B cell (primary cell): Measurements from ENCODE around the gene DSP. TPM values are rescaled to one million over a fixed set of nuclear protein-coding genes. Genes with fewer than 3 reads are reported as not detected.

Source experiments
- ATAC-seq: fragments of 200-7000 bp; cut with Tn5 transposase; one replicate; pipeline ENCODE4 v1.10.0; 2021; ENCODE audit warnings: low read depth, mild to moderate bottlenecking, moderate number of reproducible peaks, moderate library complexity
- CTCF ChIA-PET: fragments of 350-600 bp; sonication (Branson Sonifier 250); formaldehyde crosslinking; loops from one replicate; lab custom pipeline; 2021; ENCODE audit warnings: antibody characterized with exemption, inconsistent platforms; lab: Charles Lee
- POLR2A ChIA-PET: fragments of 350-600 bp; sonication (Branson Sonifier 250); formaldehyde crosslinking; loops from one replicate; lab custom pipeline; 2021; ENCODE audit warnings: antibody characterized with exemption; lab: Charles Lee
- DNase-seq: peaks from one replicate; pipeline ENCODE4 v3.0.0; 2013
- H2AFZ ChIP-seq: 2 replicates; pipeline ENCODE4 v1.6.1; 2012; ENCODE audit warnings: mild to moderate bottlenecking, low read depth, low read length; ENCODE audit not compliant: insufficient read depth, poor library complexity, severe bottlenecking
- H3K27ac ChIP-seq, 2 donors: 1 replicate in 1 of 2; 2 replicates in 1 of 2; pipeline ENCODE4 v1.5.1; 2012 to 2013; ENCODE audit warnings: low read length in 2 of 2, mild to moderate bottlenecking in 2 of 2, moderate library complexity in 1 of 2
- H3K27me3 ChIP-seq, 4 experiments: fragments of 200-600 bp in 1 of 4; sonication (generic) in 1 of 4; replicated peaks in 1 of 4; 1 replicate in 2 of 4; 2 replicates in 2 of 4; pipeline versions ENCODE4 v1.6.1 to v1.7.0; 2013 to 2016; ENCODE audit warnings: low read length in 3 of 4, mild to moderate bottlenecking in 2 of 4, mixed read lengths in 1 of 4, moderate library complexity in 1 of 4; ENCODE audit not compliant: insufficient read depth in 4 of 4, control insufficient read depth in 3 of 4; ENCODE audit errors: control extremely low read depth in 1 of 4
- H3K36me3 ChIP-seq, 2 experiments: replicated peaks in 1 of 2; 1 replicate in 1 of 2; 2 replicates in 1 of 2; pipeline versions ENCODE4 v1.6.1 to v1.7.1; 2013; ENCODE audit warnings: low read length in 1 of 2; ENCODE audit not compliant: insufficient read depth in 2 of 2, control insufficient read depth in 1 of 2; ENCODE audit errors: control extremely low read depth in 1 of 2, extremely low read depth in 1 of 2
- H3K4me1 ChIP-seq, 2 donors: fragments of 200-600 bp in 1 of 2; sonication (generic) in 1 of 2; 1 replicate in 1 of 2; 2 replicates in 1 of 2; pipeline versions ENCODE4 v1.5.1 to v1.6.1; 2013 to 2017; ENCODE audit warnings: low read length in 2 of 2; ENCODE audit not compliant: control insufficient read depth in 2 of 2, insufficient read depth in 2 of 2
- H3K4me2 ChIP-seq: replicated peaks from 2 replicates; pipeline ENCODE3; 2012; ENCODE audit warnings: mild to moderate bottlenecking, low read depth, low read length; ENCODE audit not compliant: poor library complexity, severe bottlenecking
- H3K4me3 ChIP-seq, 5 experiments: fragments of 200-600 bp in 1 of 5; sonication (generic) in 1 of 5; 1 replicate in 3 of 5; 2 replicates in 2 of 5; pipeline versions ENCODE4 v1.5.1 to v1.7.0; 2011 to 2016; ENCODE audit warnings: low read length in 4 of 5, mild to moderate bottlenecking in 4 of 5, low read depth in 2 of 5, control low read depth in 1 of 5, moderate library complexity in 1 of 5; ENCODE audit not compliant: insufficient read depth in 1 of 5; ENCODE audit errors: control extremely low read depth in 1 of 5, extremely low read depth in 1 of 5
- H3K79me2 ChIP-seq: fragments of 200-600 bp; sonication (generic); one replicate; pipeline ENCODE4 v1.6.0; 2016; ENCODE audit warnings: low read length; ENCODE audit not compliant: control insufficient read depth, insufficient read depth
- H3K9ac ChIP-seq: fragments of 200-600 bp; sonication (generic); 2 replicates; pipeline ENCODE4 v1.6.1; 2017; ENCODE audit warnings: mild to moderate bottlenecking, low read length, moderate library complexity
- H3K9me3 ChIP-seq, 3 donors: one replicate each; pipeline versions ENCODE4 v1.6.1 to v1.7.1; 2013; ENCODE audit warnings: low read length in 2 of 3; ENCODE audit not compliant: control insufficient read depth in 2 of 3, insufficient read depth in 1 of 3; ENCODE audit errors: control extremely low read depth in 1 of 3
- H4K20me1 ChIP-seq: 2 replicates; pipeline ENCODE4 v1.6.0; 2012; ENCODE audit warnings: mild to moderate bottlenecking, low read length; ENCODE audit not compliant: insufficient read depth, control insufficient read depth, poor library complexity, severe bottlenecking
- H3K27ac Mint-ChIP-seq: one replicate; pipeline ENCODE4 v1.8.0; 2021; ENCODE audit warnings: mixed read lengths
- H3K27me3 Mint-ChIP-seq: one replicate; pipeline ENCODE4 v1.8.0; 2021; ENCODE audit warnings: mixed read lengths
- H3K4me1 Mint-ChIP-seq: one replicate; pipeline ENCODE4 v1.8.0; 2021; ENCODE audit warnings: mixed read lengths
- H3K4me3 Mint-ChIP-seq: one replicate; pipeline ENCODE4 v1.8.0; 2021; ENCODE audit warnings: mixed read lengths
- H3K9me3 Mint-ChIP-seq: one replicate; pipeline ENCODE4 v1.8.0; 2022; ENCODE audit warnings: mixed read lengths; ENCODE audit not compliant: insufficient read depth
- CTCF ChIP-seq: fragments of 200-600 bp; IDR thresholded peaks from one replicate; pipeline ENCODE4 v1.8.0; 2022; ENCODE audit warnings: antibody characterized with exemption, mild to moderate bottlenecking
- EZH2 ChIP-seq: IDR thresholded peaks from 2 replicates; pipeline ENCODE4 v1.6.1; 2012; ENCODE audit warnings: borderline replicate concordance, low read depth, mild to moderate bottlenecking, moderate library complexity, low read length; ENCODE audit not compliant: insufficient read depth, poor library complexity, severe bottlenecking
- WGBS: methylation state at CpG from one replicate; pipeline ENCODE4 v1.1.5; 2013; ENCODE audit warnings: missing lambda C conversion rate; ENCODE audit not compliant: insufficient coverage; 5-methylcytosine and 5-hydroxymethylcytosine counted together
- intact Hi-C: fragments of 100-400 bp; cut with micrococcal nuclease; formaldehyde crosslinking; loops from one replicate; pipeline ENCODE4 v1.10.0; 2022
- polyA plus RNA-seq: library from polyadenylated mRNA; depleted of rRNA; stranded (reverse); fragments of >200 nt; gene quantifications from 2 replicates; pipeline ENCODE4 v1.2.3, GENCODE V29; 2012
- total RNA-seq, 2 donors: library from RNA; stranded (reverse); fragments of 120-200 nt in 1 of 2; gene quantifications; 1 replicate in 1 of 2; 2 replicates in 1 of 2; pipeline versions ENCODE4 v1.2.3 to v1.2.4, GENCODE V29; 2013 to 2022

The DSP gene
- total and polyA plus RNA-seq, 2 donors (not counting 1 experiment from before 2014, with no cell fraction given) = not detected

DNA sequence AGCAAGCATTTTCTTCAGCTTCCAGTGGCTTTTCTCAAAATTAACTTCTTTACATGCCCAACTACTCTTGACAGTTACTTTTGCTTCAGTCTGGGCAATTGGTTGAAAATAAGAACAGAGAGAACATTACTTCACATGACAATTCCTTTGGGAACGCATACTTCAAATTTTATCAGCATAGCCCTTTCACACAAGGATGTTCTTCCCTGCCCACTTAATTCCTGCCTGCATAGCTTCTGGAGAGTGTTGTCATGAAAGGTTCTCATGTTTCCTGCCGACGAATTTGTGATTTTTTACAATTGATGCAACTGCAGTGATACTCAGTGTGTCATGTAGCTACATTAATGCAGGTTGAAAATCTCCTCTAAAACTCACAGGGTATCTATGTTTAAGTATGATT, 26.6 kb downstream of the DSP start:
- ChIA-PET POLR2A (no interaction called here), CTCF (no interaction called here)
- no peak overlapping the region for H3K27ac Mint-ChIP-seq
- no peaks in the 10 kb centered on the region for H3K9me3 ChIP-seq
- TF ChIP-seq EZH2 (no peak), CTCF (no peak)
- no peak overlapping the region for H3K9ac ChIP-seq
- no CpG with 5 or more reads among the region's 3 CpGs for WGBS
- ATAC-seq (no peak), DNase-seq (no peak)
- peaks cover 48% of the 10 kb centered on the region for H3K27me3 Mint-ChIP-seq
- no peaks in the 10 kb centered on the region for H3K4me1 ChIP-seq
- no peak overlapping the region for H3K27ac ChIP-seq
- H3K36me3 ChIP-seq = peaks cover 0 to 7% of the 10 kb centered on the region in 2 experiments
- H3K79me2 ChIP-seq = no peaks in the 10 kb centered on the region
- intact Hi-C loops = no loop called here
- no peaks in the 10 kb centered on the region for H3K9me3 Mint-ChIP-seq
- no peak overlapping the region for H2AFZ ChIP-seq
- H3K4me1 Mint-ChIP-seq = no peaks in the 10 kb centered on the region
- peaks cover 0 to 5% (median 2%) of the 10 kb centered on the region in 4 experiments for H3K27me3 ChIP-seq
- no peak overlapping the region for H3K4me3 ChIP-seq
- no peak overlapping the region for H3K4me3 Mint-ChIP-seq
- no peak overlapping the region for H3K4me2 ChIP-seq
- no peaks in the 10 kb centered on the region for H4K20me1 ChIP-seq

- H3K27ac Mint-ChIP-seq = no peak overlapping the region
- H3K36me3 ChIP-seq = peaks cover 0 to 7% of the 10 kb centered on the region in 2 experiments
- WGBS = 97% methylated on average over 9 of the region's 13 CpGs
- no peak overlapping the region for H3K4me3 ChIP-seq
- peaks cover 41% of the 10 kb centered on the region for H3K27me3 Mint-ChIP-seq
- no peak for DNase-seq
- no peaks in the 10 kb centered on the region for H3K4me1 Mint-ChIP-seq
- H3K9ac ChIP-seq = no peak overlapping the region
- POLR2A ChIA-PET = no interaction called here
- no peaks in the 10 kb centered on the region for H3K79me2 ChIP-seq
- CTCF ChIA-PET = interaction anchor here (0.6 kb wide), 1 partner anchor 46 kb away, joined by 3 read pairs; no protein-coding TSS in a partner anchor
- H3K4me1 ChIP-seq = no peaks in the 10 kb centered on the region
- H2AFZ ChIP-seq = no peak overlapping the region
- H3K9me3 Mint-ChIP-seq = no peaks in the 10 kb centered on the region
- no peaks in the 10 kb centered on the region for H4K20me1 ChIP-seq
- no peaks in the 10 kb centered on the region for H3K9me3 ChIP-seq
- no peak for ATAC-seq
- no peak overlapping the region for H3K4me3 Mint-ChIP-seq
- H3K27ac ChIP-seq = no peak overlapping the region
- TF ChIP-seq EZH2 (no peak), CTCF (no peak)
- intact Hi-C loops = no loop called here
- no peak overlapping the region for H3K4me2 ChIP-seq
- H3K27me3 ChIP-seq = peaks cover 0 to 5% (median 2%) of the 10 kb centered on the region in 4 experiments
Measured at GRCh38 chr6:7569082-7569481, 27.6 kb downstream of the DSP start.
